Astrocyte (in vitro differentiated cells and primary cell): ENCODE data around the gene PRKAG2. TPM values are rescaled to one million over a fixed set of nuclear protein-coding genes. Genes with fewer than 3 reads are reported as not detected.

Experiments
- DNase-seq: peaks from one replicate; pipeline ENCODE4 v3.0.0-alpha.2; 2010; ENCODE audit warnings: low read depth
- FAIRE-seq: peaks from 2 replicates; lab custom pipeline; 2011; peaks lifted over from hg19 to GRCh38; lab: Jason Lieb, UNC
- H2AFZ ChIP-seq: 2 replicates; pipeline ENCODE4 v1.6.0; 2012; ENCODE audit warnings: low read depth, low read length, inconsistent platforms
- H3K27ac ChIP-seq: 2 replicates; pipeline ENCODE4 v1.5.1; 2011; ENCODE audit warnings: low read depth, low read length, inconsistent platforms
- H3K27me3 ChIP-seq: 2 replicates; pipeline ENCODE4 v1.6.0; 2011; ENCODE audit warnings: low read length, inconsistent platforms; ENCODE audit not compliant: insufficient read depth
- H3K36me3 ChIP-seq: 2 replicates; pipeline ENCODE4 v1.5.1; 2011; ENCODE audit warnings: low read length, inconsistent platforms; ENCODE audit not compliant: insufficient read depth
- H3K4me1 ChIP-seq: 2 replicates; pipeline ENCODE4 v1.5.1; 2011; ENCODE audit warnings: low read length, inconsistent platforms; ENCODE audit not compliant: insufficient read depth
- H3K4me2 ChIP-seq: 2 replicates; pipeline ENCODE4 v1.6.0; 2012; ENCODE audit warnings: low read length, inconsistent platforms
- H3K4me3 ChIP-seq: 2 replicates; pipeline ENCODE4 v1.5.1; 2011; ENCODE audit warnings: low read depth, mild to moderate bottlenecking, low read length, inconsistent platforms; ENCODE audit not compliant: insufficient read depth
- H3K79me2 ChIP-seq: 2 replicates; pipeline ENCODE4 v1.6.0; 2012; ENCODE audit warnings: mild to moderate bottlenecking, low read length, inconsistent platforms; ENCODE audit not compliant: insufficient read depth
- H3K9ac ChIP-seq: 2 replicates; pipeline ENCODE4 v1.6.0; 2012; ENCODE audit warnings: mild to moderate bottlenecking, low read length, inconsistent platforms
- H3K9me3 ChIP-seq: 2 replicates; pipeline ENCODE4 v1.5.1; 2012; ENCODE audit warnings: low read depth, mild to moderate bottlenecking, low read length, inconsistent platforms; ENCODE audit not compliant: insufficient read depth
- H4K20me1 ChIP-seq: 2 replicates; pipeline ENCODE4 v1.6.0; 2012; ENCODE audit warnings: low read length, inconsistent platforms; ENCODE audit not compliant: insufficient read depth
- H3K27ac Mint-ChIP-seq: one replicate; pipeline ENCODE4 v1.8.0; 2021; ENCODE audit warnings: mild to moderate bottlenecking, mixed read lengths; ENCODE audit not compliant: unreplicated experiment
- H3K27me3 Mint-ChIP-seq: one replicate; pipeline ENCODE4 v1.8.0; 2021; ENCODE audit warnings: low read depth, mixed read lengths; ENCODE audit not compliant: unreplicated experiment
- H3K36me3 Mint-ChIP-seq: one replicate; pipeline ENCODE4 v1.8.0; 2021; ENCODE audit warnings: low read depth, mixed read lengths; ENCODE audit not compliant: unreplicated experiment
- H3K4me1 Mint-ChIP-seq: one replicate; pipeline ENCODE4 v1.8.0; 2021; ENCODE audit warnings: low read depth, mixed read lengths; ENCODE audit not compliant: unreplicated experiment
- H3K4me3 Mint-ChIP-seq: one replicate; pipeline ENCODE4 v1.8.0; 2021; ENCODE audit warnings: mild to moderate bottlenecking, moderate library complexity, mixed read lengths; ENCODE audit not compliant: unreplicated experiment
- H3K9me3 Mint-ChIP-seq: one replicate; pipeline ENCODE4 v1.8.0; 2021; ENCODE audit warnings: mild to moderate bottlenecking, mixed read lengths; ENCODE audit not compliant: unreplicated experiment
- CTCF ChIP-seq: IDR thresholded peaks from 2 replicates; pipeline ENCODE4 v1.5.1; 2011; ENCODE audit warnings: low read depth, mild to moderate bottlenecking, inconsistent platforms, low read length, moderate library complexity; ENCODE audit not compliant: insufficient read depth
- EZH2 ChIP-seq: IDR thresholded peaks from 2 replicates; pipeline ENCODE4 v1.6.1; 2012; ENCODE audit warnings: mild to moderate bottlenecking, low read length, inconsistent platforms; ENCODE audit not compliant: insufficient read depth
- total RNA-seq: library from RNA; stranded (reverse); gene quantifications from 2 replicates; pipeline ENCODE4 v1.2.1, GENCODE V29; 2021

PRKAG2 gene
- total RNA-seq, 1 donor from 2014 or later, result 40.7 TPM

- Histone ChIP-seq H3K27me3 (no peaks in the 10 kb centered on the region), H4K20me1 (no peaks in the 10 kb centered on the region), H3K4me1 (peaks cover 8% of the 10 kb centered on the region), H3K9me3 (no peaks in the 10 kb centered on the region), H2AFZ (no peak overlapping the region), H3K9ac (no peak overlapping the region), H3K4me3 (no peak overlapping the region), H3K27ac (no peak overlapping the region), H3K4me2 (no peak overlapping the region), H3K36me3 (no peaks in the 10 kb centered on the region), H3K79me2 (no peaks in the 10 kb centered on the region)
- H3K36me3 Mint-ChIP-seq, result no peaks in the 10 kb centered on the region
- no peak for TF ChIP-seq CTCF
- no peak for TF ChIP-seq EZH2
- H3K27ac Mint-ChIP-seq, result no peak overlapping the region
- no peaks in the 10 kb centered on the region for H3K9me3 Mint-ChIP-seq
- DNase-seq (no peak), FAIRE-seq (no peak)
- H3K4me3 Mint-ChIP-seq, result no peak overlapping the region
- H3K4me1 Mint-ChIP-seq, result peaks cover 18% of the 10 kb centered on the region
- no peaks in the 10 kb centered on the region for H3K27me3 Mint-ChIP-seq
These were observed 217.7 kb downstream of the PRKAG2 start for GRCh38 chr7:151659219-151659618.

- H3K79me2 ChIP-seq, result no peaks in the 10 kb centered on the region
- no peaks in the 10 kb centered on the region for H3K27me3 ChIP-seq
- peaks cover 8% of the 10 kb centered on the region for H3K4me1 ChIP-seq
- Mint-ChIP-seq H3K36me3 (no peaks in the 10 kb centered on the region), H3K27ac (no peak overlapping the region), H3K4me1 (peaks cover 18% of the 10 kb centered on the region), H3K27me3 (no peaks in the 10 kb centered on the region), H3K4me3 (no peak overlapping the region), H3K9me3 (no peaks in the 10 kb centered on the region)
- H3K4me3 ChIP-seq, result no peak overlapping the region
- no peaks in the 10 kb centered on the region for H3K36me3 ChIP-seq
- H3K4me2 ChIP-seq, result no peak overlapping the region
- H3K9ac ChIP-seq, result no peak overlapping the region
- DNase-seq (no peak), FAIRE-seq (no peak)
- H4K20me1 ChIP-seq, result no peaks in the 10 kb centered on the region
- H3K9me3 ChIP-seq, result no peaks in the 10 kb centered on the region
- TF ChIP-seq CTCF, result no peak
- no peak overlapping the region for H2AFZ ChIP-seq
- no peak overlapping the region for H3K27ac ChIP-seq
These were observed 218.1 kb downstream of the PRKAG2 start for GRCh38 chr7:151658778-151659177.

DNA sequence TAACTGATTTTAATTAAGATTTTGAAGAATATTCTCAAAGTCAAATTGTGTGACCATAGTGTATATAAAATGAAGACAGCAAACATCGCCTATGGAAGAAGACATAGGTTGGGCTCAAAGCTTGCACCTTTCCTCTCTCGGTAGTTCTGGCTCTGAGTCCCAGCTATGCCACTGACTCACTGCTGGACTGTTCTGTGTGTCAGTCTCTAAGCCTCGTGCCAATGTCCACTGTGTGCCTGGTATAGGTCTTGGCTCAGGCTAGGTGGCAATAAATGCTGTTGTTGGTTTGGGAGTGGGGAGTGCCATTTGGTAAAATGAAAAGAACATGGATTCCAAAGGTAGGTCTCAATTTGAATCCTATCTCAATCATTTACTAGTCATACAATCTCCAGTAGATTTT is 219.7 kb downstream of the PRKAG2 start:
- no peaks in the 10 kb centered on the region for H3K9me3 Mint-ChIP-seq
- Histone ChIP-seq H3K9ac (no peak overlapping the region), H3K27ac (no peak overlapping the region), H2AFZ (no peak overlapping the region), H3K4me3 (no peak overlapping the region), H3K9me3 (no peaks in the 10 kb centered on the region), H3K4me2 (no peak overlapping the region), H3K36me3 (no peaks in the 10 kb centered on the region), H4K20me1 (no peaks in the 10 kb centered on the region), H3K27me3 (no peaks in the 10 kb centered on the region), H3K79me2 (no peaks in the 10 kb centered on the region), H3K4me1 (peaks cover 8% of the 10 kb centered on the region)
- TF ChIP-seq EZH2 (no peak), CTCF (no peak)
- no peak for FAIRE-seq
- DNase-seq, result no peak
- peaks cover 15% of the 10 kb centered on the region for H3K4me1 Mint-ChIP-seq
- no peaks in the 10 kb centered on the region for H3K36me3 Mint-ChIP-seq
- H3K27ac Mint-ChIP-seq, result no peak overlapping the region
- no peak overlapping the region for H3K4me3 Mint-ChIP-seq
- no peaks in the 10 kb centered on the region for H3K27me3 Mint-ChIP-seq
